Panc1 (cell line): Measurements from ENCODE around the gene PAX5.

Source experiments
- CTCF ChIP-seq: fragments of 450-650 bp; IDR thresholded peaks from 2 replicates; pipeline ENCODE4 v1.5.1; 2017; ENCODE audit warnings: mild to moderate bottlenecking
- REST ChIP-seq, 2 experiments: IDR thresholded peaks; 2 replicates each; pipeline ENCODE4 v1.6.1; 2011 to 2012; ENCODE audit warnings: low read depth in 2 of 2, control low read depth in 1 of 2, low read length in 1 of 2, mild to moderate bottlenecking in 1 of 2, moderate library complexity in 1 of 2; ENCODE audit not compliant: insufficient read depth in 1 of 2
- SIN3A ChIP-seq: IDR thresholded peaks from 2 replicates; pipeline ENCODE4 v1.6.1; 2012; ENCODE audit warnings: low read depth, mild to moderate bottlenecking, low read length, moderate library complexity, borderline replicate concordance; ENCODE audit not compliant: insufficient read depth

- TF ChIP-seq CTCF (no peak), REST (IDR thresholded peaks at IDR 0.05; ENCODE audit: insufficient read depth in 1 of 2, low read depth in 2 of 2, low read length in 1 of 2) (no peak), SIN3A (no peak)
Observed at GRCh38 chr9:37032713-37033112, 1.4 kb downstream of the PAX5 start.
